DMS53 treated with DMSO at 0.1 percent for 48 hours (cell line): ENCODE measurements around the gene PIEZO1.

ENCODE experiments used
- DNase-seq: peaks from one replicate; lab custom pipeline; 2025; ENCODE audit not compliant: unreplicated experiment; lab: John Stamatoyannopoulos, UW

Gene PIEZO1

DNA sequence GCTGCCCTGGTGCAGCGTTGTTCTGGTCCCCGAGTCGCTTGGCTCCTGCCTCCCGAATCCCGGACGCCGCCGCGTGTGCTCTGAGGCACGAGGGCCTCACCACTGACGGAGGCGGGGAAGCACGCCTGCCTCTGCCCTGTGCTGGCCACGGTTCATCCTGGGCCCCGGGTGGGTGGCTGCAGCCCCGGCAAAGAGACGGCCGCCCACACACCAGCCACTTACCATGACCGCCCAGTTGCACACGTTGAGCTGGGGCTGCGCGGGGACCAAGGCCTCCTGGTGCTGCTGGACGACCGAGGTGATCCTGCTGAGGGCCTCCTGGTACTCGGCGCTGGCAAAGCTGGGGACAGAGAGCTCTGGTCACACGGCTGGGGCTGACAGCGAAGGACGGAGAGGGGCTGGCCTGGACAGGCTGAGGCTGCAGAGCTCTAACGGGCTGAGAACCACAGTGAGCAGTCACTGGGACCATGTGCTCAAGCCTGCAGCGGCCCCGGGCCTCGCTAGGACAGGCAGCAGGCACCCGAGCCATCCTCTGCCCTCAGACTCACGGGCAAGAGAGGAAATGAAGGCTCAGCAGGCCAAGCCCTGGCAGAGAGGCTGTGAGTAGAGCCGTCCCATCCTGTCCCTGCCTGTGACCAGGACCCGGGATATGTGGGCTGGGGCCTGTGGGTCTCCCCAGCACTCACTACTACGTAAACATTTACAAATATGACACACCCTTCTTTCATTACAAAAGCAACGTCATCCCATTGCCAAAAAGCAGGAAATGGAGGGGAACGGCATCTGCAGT, 33.0 kb upstream of the PIEZO1 start:
- DNase-seq: no peak

DNA sequence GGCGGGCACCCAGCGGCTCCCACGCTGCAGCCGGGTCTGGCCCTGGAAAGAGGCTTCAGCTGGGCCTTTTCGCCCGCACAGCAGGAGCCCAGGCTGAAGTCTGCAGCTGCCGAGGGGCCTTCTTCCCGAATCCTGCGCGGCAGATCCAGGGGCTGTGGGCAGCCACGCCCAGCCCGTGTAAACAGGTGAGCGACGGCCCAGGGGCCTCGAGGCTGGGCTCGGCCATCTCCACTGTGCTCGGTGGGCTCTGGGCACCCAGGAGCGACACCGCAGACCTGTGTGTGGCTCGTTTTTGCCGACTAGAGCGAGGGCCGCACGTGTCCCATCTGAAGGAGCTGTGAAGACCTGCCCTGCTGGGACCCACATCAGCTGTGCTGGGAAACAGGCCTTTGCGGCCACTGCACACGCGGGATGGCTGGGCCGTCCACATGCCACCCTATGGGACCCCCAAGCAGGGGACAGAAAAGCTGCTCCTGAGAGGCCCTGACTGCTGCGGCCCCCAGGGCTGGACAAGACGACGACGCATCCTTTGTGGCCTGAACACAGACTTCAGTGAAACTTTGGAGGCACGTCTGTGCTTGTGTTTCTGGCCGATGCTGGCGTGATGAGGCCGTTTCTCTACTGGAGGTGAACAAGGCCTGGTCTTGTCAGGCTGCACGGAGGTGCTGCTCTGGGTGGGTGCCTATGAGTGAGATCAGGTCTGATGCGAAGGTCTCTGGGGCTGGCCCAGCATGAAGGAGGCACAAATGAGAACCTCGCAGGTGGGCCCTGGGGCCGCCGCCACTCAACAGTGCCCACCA, 31.9 kb upstream of the PIEZO1 start:
- DNase-seq: no peak

DNA sequence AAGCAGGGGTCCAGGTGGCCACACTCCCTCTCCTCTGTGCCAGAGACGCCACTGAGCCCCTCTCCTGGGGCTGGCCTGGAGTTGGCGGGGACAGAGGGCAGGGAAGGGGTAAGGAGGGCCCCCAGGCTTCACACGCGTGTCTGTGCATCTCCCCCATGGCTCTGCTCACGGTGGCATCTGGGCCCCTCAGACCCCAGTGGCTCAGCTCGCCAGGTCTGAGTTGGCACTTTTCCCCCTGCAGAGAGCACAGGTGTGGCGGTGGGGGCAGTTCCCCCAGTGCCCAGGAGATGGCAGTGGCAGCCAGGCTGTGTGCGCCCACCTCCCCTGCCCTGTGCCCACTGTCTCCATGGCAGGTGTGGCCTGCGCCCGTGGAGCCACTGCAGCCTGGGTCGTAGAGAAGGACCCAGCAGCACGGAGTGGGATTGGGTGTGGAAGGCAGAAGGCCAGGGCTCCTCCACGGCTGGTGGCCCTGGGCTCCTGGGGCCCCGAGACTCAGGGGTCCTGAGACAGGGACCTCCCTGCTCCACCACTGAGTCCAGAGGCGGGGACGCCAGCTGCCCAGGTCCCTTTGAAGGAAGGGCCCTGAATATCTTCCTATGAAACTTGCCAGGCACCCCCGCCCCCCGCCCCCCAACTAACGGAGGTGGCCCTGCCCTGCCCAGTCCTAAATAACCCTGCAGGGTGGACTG, 31.0 kb upstream of the PIEZO1 start:
- peak; percentile 14 for DNase-seq

- no peak for DNase-seq
These were observed 30.2 kb upstream of the PIEZO1 start for GRCh38 chr16:88815227-88815626.

GRCh38 chr16:88814144-88814502, 29.1 kb upstream of the PIEZO1 start:
- DNase-seq: no peak

- no peak for DNase-seq
These were observed 28.5 kb upstream of the PIEZO1 start for GRCh38 chr16:88813269-88814143.

- DNase-seq: no peak
These were observed 27.7 kb upstream of the PIEZO1 start for GRCh38 chr16:88812513-88813268.

GRCh38 chr16:88811769-88812512, 26.9 kb upstream of the PIEZO1 start, which contains the start of gene APRT:
Gene APRT, minus strand, starts transcription at chr16:88811928. Its CDS starts 29 bp downstream, at chr16:88811899.
- peak; percentile 66 for DNase-seq

- DNase-seq: no peak
These were observed 26.1 kb upstream of the PIEZO1 start for GRCh38 chr16:88810912-88811768.

DNA sequence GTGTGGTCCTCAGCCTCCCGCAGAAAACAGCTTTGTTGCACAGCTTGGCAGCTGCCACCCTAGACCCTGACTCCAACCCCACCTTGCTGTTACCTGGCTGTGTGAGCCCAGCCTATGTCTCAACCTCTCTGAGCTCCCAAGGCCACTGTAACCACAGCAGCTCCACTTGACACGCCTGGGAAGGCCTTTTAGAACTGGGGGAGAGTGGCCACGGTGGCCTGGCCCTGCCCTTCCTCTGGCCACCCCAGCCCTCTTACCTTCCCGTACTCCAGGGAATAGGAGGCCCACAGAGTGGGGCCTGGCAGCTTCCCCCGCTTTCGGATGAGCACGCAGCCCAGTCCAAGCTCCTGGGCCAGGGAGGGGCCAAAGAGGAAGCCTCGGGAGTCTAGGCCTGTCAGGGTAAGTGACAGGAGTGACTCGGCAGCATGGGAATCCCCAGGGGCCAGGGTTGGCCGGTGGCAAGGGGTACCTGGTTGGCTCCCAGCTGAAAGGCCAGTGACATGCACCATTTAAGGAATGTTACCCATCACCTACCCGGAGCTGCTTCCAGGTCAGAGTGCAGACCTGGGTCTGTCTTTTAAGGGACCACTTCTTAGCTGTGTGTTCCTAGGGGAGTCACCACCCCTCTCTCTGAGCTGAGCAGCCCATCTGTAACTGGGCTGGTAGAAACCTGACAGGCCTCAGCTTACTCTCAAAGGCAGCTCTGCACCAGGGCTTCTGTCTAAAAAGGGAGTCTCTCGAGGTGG, 25.3 kb upstream of the PIEZO1 start:
- no peak for DNase-seq

DNA sequence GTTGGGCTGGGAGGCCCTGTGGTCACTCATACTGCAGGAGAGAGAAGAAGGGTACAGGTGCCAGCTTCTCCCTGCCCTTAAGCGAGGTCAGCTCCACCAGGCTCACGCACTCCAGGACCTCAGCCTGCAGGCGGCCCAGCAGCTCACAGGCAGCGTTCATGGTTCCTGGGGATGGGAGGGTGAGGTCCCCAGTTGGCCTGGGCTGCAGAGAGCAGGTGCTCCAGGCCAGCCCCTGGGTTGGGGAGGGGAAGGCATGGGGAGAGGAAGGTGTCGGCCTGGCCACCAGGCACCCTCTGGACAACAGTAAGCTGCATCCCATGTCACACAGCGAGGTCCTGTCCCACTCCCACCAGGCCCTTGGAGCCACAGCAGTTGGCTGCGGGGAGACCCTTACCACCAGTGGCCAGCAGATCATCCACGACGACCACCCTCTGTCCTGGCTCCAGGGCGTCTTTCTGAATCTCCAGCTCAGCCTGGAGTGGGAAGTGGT, 24.7 kb upstream of the PIEZO1 start:
- DNase-seq: no peak

GRCh38 chr16:88809068-88809675, 24.2 kb upstream of the PIEZO1 start:
- DNase-seq: no peak

- no peak for DNase-seq
These were observed 22.8 kb upstream of the PIEZO1 start for GRCh38 chr16:88807626-88808453.

DNA sequence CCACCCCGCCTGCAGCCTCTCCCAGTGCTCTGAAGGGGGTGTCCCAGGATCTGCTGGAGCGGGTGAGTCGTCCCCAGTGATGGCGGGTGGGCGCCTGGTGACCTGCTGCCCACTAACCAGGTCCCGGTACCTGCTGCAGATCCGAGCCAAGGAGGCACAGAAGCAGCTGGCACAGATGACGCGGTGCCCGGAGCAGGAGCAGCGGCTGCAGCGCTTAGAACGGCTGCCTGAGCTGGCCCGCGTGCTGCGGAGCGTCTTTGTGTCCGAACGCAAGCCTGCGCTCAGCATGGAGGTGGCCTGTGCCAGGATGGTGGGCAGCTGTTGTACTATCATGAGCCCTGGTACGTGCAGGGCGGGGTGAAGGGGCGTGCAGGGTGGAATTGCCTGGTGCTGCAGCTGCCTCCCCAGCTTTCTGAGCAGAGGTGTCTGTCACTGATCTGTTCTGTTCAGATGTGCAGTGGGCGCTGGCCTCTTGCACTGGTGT, 22.2 kb upstream of the PIEZO1 start:
- DNase-seq: no peak

GRCh38 chr16:88806491-88807111, 21.6 kb upstream of the PIEZO1 start:
- no peak for DNase-seq
